Activated CD4-positive, alpha-beta T cell treated with anti-CD3 and anti-CD28 coated beads for 48 hours (primary cell): Measurements from ENCODE around the gene TBX5.

Experiments used
- DNase-seq: peaks from one replicate; pipeline ENCODE4 v3.0.0-alpha.2; 2020

TBX5 gene

DNA sequence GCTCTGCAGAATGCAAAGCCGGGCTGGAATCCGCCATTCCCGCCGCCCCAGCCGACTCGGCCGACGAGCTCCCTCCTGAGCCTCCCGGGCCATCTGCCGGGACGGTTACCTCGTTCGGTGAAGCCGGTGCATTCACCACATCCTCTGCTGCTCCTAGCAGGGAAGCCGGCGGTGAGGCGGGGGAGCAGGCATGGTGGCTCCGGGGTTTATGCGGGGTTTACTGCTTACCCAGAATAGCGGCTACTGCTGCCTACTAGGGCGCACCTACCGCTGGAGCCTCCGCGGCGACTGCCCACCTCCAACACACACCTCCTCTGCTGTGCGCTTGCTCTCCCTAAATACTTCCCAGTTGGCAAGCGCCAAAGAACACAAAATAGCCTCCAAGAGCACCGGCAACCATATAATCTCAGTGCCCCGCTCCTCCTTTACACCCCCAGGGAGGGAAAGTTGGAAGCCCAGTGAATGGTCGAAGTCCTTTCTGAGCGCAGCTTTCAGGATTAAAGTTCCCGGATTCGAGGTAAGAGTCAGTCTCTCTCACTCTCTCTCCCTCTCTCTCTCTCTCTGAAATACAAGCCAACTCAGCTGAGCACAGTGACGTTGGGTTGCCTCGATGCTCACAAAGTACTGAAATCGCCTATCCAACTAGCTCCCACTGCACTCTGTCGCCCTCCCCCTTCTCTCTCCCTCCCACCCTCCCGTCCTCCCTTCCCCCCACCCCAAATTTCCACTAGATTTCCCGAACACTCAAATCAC lies at the start of gene TBX5:
TBX5 (minus strand) TSS at position 626 of the 753 bp plus-strand sequence. CDS start 2,246 bp downstream, outside the sequence.
- no peak for DNase-seq

DNA sequence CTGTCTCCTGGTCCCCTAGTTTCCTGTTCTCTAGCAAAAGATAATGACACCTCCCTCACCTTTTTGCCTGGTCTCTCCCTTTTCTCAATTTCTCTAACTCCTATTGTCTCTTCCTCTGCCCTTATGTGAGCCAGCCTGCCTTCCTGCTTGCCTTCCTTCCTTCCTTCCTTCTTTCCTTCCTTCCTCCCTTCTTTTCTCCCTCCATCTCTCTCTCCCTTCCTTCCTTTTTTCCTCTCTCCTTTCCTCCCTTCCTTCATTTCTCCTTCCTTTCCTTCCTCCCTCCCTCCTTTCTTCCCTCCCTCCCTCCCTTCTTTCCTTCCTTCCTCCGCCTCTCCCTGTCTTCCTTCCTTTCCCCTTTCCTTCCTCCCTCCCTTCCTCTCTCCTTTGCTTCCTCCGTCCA lies 45.7 kb upstream of the TBX5 start:
- DNase-seq, result no peak

DNA sequence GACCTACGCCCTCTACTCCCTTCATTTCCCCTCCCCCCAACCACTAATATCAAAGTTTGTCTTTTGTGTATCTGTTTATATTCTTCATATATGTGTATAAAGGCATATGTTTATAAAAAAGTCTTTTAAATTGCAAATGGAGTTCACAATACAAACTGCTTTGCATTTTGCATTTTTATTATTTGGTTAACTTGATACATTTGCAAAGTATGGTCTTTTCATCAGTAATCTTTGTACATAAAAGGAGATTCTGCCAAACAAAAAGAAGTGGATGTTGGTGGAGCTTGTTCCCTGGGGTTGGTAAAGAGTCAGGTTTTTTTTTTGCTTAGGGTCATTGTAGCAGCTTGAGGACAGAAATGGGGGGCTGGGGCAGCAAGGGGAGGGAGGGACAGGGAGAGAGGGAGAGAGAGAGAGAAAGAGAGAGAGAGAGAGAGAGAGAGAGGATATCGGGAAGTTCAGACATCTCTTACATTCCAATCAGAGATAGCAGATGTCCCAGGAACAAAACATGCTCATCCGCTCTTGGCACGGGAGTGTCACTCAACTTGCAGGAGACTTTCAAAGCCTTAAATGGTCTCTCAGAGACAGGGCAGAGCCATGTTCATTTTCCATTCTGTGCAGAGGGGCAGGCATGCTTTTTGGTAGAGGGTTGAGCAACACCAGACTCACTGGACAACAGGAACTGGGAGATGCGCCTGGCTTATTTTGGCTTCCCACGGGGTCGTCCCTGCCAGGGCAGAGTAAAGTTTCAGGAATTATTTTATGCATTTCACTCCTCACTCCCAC lies 44.8 kb upstream of the TBX5 start:
- DNase-seq, result no peak

DNA sequence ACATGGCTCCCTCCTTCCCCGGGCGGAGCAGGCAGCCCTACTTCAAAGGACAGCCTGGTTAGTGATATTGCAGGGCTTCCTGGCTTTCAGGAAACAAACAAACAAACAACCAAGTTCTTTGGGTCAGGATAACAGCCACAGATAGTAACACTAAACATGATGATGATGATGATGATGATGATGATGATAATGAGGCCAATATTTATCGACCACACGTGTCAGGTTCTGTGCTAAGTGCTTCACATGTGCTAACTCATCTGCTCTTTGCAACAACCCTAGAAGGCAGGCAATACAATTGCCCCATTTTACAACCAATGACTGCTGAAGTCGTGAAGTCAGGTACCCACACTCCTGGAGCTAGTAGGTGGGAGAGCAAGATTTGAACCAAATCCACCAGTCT lies 44.1 kb upstream of the TBX5 start:
- DNase-seq, result no peak

- DNase-seq, result no peak
Measured at GRCh38 chr12:114448618-114448933, 42.6 kb upstream of the TBX5 start.

GRCh38 chr12:114447799-114448617 lies 42.1 kb upstream of the TBX5 start:
- no peak for DNase-seq

DNA sequence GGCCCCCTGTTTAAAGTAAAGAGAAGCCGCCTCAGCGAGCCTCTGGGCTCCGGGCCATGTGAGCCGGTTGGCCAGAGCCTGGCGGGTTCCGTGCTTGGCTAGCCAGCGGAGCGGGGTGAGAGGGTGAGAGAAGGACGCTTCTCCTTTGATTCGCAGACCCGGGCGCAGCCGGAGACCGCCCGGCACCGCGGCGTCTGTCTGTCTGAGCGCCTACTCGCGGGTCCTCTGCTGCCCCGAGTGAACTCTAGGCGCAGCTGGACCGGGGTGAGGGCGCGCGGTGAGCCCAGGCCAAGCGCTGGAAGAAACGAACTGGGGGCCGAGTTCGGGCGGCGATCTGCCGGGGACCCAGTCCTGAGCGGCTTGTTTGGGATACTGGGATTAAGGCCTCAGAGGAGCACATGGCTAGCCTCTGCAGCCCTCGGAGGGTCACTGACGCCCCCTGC lies 41.4 kb upstream of the TBX5 start:
- no peak for DNase-seq

DNA sequence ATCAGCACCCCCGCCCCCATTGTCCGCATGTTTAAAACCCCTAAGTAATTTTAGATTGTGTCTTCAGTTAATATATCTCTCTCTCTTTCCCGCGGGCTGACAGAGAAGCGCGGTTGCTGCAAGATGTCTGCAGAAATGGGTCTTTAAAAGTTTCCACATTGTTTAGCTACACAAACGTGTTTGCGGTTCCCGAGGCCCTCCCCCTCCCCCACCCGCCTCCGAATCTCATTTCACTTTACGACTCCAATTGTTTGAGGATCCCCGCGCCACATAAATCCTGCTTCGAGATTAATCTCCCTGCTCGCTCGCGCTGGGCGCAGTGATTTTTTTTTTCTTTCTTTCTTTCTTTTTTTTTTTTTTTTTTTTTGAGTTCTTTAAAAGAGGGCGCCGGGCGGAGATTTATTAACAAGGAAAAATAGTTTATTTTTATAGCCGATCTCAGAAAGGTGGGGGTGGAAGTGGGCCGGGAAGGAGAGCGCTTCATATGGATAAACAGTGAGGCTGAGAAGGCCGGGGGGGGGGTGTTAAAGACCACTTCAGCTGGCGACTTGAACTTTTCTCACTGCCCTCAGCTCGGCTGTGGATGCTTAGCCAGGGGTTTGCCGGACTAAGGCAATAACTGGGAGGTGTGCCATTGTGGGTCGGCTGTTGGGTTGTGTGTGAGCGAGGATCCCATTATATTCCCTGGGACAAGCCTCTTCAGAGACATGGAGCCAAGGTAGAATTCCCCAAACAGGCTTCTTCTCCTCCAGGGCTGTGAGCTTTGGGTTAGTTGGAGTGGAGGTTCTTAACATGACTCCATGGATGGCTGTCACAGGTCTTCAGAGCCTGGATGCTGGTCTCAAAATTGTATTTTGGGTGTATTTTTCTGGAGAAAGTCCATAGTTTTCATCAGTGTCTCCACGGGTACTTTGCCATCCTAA lies 39.7 kb upstream of the TBX5 start:
- no peak for DNase-seq

DNA sequence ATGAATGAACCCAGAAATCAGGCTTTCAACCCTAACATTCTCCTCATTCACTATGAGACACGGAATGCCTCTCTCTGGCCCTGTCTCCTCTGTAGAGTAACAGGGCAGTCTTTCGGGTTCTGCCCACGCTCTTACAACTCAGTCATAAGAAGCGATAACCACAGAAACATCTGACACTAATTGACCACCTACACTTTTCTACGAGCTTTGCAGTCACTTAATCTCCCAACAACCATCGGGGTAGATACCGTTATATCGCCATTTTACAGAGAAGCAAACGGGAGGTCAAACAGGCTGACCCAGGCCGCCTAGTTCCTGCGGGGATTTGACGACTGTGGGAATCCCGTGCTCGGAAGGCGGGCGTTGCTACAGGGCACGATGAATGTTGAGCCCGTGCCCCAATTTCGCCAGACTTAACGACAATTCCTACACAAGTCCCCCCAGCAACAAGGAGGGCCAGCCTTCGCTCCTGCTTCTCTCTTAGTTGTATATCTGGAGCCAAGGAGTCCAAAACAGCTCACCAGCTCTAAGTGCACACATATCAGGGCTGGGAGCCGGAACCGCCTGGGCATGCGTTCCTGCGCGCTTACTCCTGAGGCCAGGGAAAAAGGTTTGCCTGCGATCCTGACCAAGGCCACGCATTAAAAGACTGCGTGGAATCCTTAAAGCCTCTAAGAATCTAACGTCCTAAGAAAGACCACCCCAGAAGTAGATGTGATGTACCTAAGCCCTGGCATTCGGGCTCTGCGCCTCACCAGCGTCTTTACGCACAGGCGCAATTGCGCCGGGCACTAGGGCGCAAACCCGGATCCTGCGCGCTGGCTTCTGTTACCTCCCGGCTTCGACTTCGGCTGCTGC lies 38.7 kb upstream of the TBX5 start:
- DNase-seq, result no peak

- DNase-seq, result no peak
Measured at GRCh38 chr12:114443607-114444421, 37.9 kb upstream of the TBX5 start.

DNA sequence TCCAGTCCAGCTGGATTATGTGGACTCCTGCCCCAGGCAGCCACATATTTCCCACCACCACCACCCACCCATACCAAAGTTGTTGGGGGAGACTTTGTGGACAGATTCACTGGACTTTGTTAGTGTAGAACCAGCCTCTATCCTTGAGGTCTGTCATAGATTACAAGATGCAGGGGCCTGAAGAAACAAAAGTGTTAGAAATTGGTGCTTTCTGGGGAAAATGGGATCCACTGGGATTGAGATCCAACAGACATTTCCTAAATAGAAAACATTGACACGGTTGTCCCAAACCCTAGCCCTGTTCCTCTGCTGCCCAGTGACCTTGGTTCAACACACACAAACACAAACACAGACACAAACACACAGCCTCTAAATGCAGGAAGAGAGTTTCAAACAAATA lies 36.6 kb upstream of the TBX5 start:
- no peak for DNase-seq

GRCh38 chr12:114441545-114441944 lies 35.6 kb upstream of the TBX5 start:
- DNase-seq, result no peak

GRCh38 chr12:114441039-114441383 lies 35.1 kb upstream of the TBX5 start:
- DNase-seq, result no peak

DNA sequence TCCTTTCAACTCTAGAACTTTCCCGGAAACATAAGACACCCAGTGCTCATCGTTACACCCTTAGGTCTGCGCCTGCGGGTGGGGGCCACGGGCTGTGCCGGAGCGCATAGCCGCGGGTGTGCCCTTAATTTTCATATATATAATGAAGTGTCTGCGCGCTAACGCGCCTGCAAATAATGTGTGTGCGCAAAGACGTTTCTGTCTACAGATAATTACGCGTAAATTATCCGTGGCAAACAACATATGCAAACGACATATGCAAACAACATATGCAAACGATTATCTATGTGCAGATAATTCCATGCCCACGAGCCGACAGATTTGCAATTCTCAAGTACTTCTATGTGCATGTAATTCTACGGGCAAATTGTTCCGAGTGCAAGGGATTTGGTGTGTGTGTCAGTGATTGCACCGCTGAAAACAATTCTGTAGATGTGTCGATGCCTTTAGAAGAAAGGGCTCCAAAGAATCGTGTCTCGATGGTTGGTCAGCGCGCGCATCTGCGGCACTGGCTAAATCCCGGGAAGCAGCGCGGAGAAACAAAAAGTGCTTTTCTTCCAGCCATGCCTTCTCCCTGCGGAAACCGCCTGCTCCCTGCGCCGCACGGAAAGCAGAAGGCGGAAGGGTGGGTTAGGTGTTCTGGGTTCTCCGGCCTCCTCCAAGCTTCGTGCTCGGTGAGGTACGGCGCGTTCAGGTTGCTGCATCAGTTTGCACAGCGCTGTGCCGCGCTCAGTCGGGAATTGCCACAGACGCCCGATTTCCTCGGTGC lies 34.5 kb upstream of the TBX5 start:
- no peak for DNase-seq

DNA sequence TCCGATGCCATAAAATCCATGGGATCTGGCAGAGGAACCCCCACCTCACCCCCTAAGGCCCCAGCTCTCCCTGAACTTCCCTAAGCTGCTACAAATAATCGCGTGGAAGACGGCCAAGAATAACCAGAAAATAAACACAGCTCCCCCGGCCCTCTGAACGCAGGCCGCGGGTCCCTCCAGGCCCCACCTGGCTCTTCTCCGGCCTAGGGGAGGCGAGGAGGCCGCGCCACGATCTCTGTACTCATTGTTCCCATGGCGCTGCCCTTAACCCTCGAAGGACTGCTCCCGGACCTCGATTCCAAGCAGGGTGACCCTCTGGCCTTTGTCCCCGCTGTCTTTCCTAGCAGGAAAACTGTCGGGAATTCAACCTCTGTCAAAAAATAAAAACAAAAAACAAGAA lies 33.9 kb upstream of the TBX5 start:
- no peak for DNase-seq

DNA sequence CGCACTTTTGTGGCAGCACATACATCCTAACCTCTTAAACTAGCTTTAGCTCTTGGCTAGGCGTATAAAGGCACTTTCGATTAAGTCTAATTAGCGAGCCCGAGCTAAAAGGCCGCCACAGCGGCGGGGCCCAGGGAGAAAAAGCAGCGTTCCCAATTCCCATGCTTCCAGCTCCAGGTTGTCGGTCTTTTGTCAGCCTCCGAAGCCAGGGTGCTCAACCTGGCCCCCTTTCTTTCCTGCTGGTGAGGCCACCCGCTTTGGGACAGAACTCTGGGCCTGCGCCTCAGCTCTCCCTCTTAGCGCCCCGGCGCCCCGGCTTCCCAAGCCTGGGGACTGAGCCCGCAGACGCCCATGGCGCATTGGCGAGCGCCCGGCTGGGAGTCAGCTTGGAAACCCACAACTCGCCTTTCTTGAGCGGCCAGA lies 33.3 kb upstream of the TBX5 start:
- no peak for DNase-seq

GRCh38 chr12:114438635-114439256 lies 32.8 kb upstream of the TBX5 start:
- DNase-seq, result no peak

DNA sequence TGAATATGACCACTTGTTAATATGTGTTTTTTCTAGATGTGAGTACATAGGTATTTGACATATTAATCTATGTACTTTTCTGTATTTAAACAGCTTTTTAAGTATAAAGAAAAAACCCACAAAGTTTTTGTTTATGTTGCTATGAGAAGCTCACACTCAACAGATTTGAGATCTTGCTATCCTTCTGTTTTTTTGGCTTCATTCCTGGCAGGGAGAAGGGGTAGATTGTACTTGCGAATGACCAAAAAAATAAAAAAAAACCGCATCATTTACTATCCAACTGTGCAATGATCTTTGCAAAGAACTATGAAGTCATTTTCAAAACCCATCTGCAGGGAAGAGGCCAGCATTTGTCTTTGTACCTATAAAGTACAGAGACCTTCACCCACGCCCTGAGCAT lies 28.4 kb upstream of the TBX5 start:
- DNase-seq, result no peak

DNA sequence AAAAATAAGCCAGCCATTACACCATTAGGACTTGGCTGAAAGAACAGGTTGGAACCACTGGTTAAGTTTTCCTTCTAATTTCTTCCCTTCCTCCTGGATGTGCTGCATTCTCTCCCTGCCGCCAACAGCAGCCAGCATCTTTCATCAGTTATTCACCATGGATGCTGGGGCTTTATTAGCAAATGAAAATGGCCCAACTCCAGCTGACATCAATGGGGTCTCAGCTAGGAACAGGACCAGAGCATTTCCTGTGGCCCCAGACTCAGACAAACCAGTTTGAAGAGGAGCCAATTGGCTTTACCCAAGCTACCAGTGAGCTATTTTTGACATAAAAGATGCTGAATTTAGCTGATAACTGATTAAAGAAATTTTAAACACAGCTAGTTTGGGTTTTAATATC lies 26.0 kb upstream of the TBX5 start:
- DNase-seq, result no peak
